Measurements from ENCODE around the gene LMTK2. TPM values are rescaled to one million over a fixed set of nuclear protein-coding genes. Genes with fewer than 3 reads are reported as not detected.

LMTK2 gene
- total RNA-seq, 2 experiments from 2014 or later, result 30.3 to 31.7 TPM

DNA sequence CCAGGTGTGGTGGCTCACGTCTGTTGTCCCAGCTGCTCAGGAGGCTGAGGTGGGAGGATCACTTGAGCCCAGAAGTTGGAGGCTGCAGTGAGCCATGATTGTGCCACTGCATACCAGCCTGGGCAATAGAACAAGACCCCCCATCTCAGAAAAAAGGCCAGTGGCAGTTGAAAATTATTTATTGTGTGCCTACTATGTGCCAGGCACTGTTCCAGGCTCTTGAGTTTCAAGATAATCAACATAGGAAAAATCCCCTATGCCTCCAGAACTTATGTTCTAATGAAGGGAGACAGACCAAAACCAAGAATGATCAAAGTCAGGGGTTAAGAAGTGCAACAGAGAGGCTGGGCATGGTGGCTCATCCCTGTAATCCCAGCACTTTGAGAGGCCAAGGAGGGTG, 42.4 kb upstream of the LMTK2 start:
- no peaks in the 10 kb centered on the region for H3K4me1 Mint-ChIP-seq (ENCODE audit: low read depth)
- no peak overlapping the region for H3K27ac Mint-ChIP-seq
- TF ChIP-seq, protein P1, sequence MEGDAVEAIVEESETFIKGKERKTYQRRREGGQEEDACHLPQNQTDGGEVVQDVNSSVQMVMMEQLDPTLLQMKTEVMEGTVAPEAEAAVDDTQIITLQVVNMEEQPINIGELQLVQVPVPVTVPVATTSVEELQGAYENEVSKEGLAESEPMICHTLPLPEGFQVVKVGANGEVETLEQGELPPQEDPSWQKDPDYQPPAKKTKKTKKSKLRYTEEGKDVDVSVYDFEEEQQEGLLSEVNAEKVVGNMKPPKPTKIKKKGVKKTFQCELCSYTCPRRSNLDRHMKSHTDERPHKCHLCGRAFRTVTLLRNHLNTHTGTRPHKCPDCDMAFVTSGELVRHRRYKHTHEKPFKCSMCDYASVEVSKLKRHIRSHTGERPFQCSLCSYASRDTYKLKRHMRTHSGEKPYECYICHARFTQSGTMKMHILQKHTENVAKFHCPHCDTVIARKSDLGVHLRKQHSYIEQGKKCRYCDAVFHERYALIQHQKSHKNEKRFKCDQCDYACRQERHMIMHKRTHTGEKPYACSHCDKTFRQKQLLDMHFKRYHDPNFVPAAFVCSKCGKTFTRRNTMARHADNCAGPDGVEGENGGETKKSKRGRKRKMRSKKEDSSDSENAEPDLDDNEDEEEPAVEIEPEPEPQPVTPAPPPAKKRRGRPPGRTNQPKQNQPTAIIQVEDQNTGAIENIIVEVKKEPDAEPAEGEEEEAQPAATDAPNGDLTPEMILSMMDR (IDR thresholded peaks at IDR 0.05), result no peak
- DNase-seq, result no peak
- H3K4me3 Mint-ChIP-seq, result no peak overlapping the region
- CTCF ChIA-PET, result no interaction called here
- H3K27ac ChIP-seq (ENCODE audit: low read depth in 1 of 2, low read length in 2 of 2), result no peak overlapping the region
- H3K36me3 Mint-ChIP-seq (ENCODE audit: low read depth), result no peaks in the 10 kb centered on the region
- no peak for ATAC-seq (ENCODE audit: poor library complexity)
- peaks cover 22% of the 10 kb centered on the region for H3K27me3 Mint-ChIP-seq
- H3K4me1 ChIP-seq (ENCODE audit: insufficient read depth, low read length), result no peaks in the 10 kb centered on the region
- no peaks in the 10 kb centered on the region for H3K36me3 ChIP-seq (ENCODE audit: insufficient read depth, low read length)
- H3K9me3 Mint-ChIP-seq, result no peaks in the 10 kb centered on the region
- peaks cover 0 to 6% of the 10 kb centered on the region in 2 experiments for H3K9me3 ChIP-seq (ENCODE audit: control insufficient read depth in 1 of 2, insufficient read depth in 1 of 2, low read length in 2 of 2)
- H3K4me3 ChIP-seq (ENCODE audit: low read length), result no peak overlapping the region
- peaks cover 0 to 9% of the 10 kb centered on the region in 2 experiments for H3K27me3 ChIP-seq (ENCODE audit: control insufficient read depth in 1 of 2, insufficient read depth in 2 of 2, low read length in 2 of 2)
- intact Hi-C loops (cut with DNase I, micrococcal nuclease), result no loop called here
- POLR2A ChIA-PET, result no interaction called here

DNA sequence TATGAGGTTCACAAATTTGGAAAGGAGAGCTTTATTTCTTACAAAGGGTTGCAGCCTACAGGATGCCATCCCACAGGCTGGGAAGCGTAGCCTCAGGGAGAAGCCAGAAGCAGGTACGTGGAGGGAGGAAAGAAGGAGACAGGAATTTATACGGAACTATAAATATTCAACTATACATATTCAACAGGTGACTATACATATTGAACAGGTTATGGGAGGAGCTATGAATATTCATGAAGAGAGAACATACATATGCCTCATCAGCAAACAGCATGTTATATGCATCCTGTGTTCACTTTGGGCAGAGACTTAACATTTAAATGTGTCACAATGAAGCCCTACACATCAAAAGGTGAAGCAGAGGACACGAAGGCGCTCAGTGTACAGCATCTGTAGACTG, 40.5 kb upstream of the LMTK2 start:
- Histone ChIP-seq H3K4me3 (ENCODE audit: low read length) (no peak overlapping the region), H3K9me3 (ENCODE audit: control insufficient read depth in 1 of 2, insufficient read depth in 1 of 2, low read length in 2 of 2) (peaks cover 0 to 6% of the 10 kb centered on the region in 2 experiments), H3K27ac (ENCODE audit: low read depth in 1 of 2, low read length in 2 of 2) (no peak overlapping the region), H3K27me3 (ENCODE audit: control insufficient read depth in 1 of 2, insufficient read depth in 2 of 2, low read length in 2 of 2) (peaks cover 0 to 9% of the 10 kb centered on the region in 2 experiments), H3K4me1 (ENCODE audit: insufficient read depth, low read length) (no peaks in the 10 kb centered on the region), H3K36me3 (ENCODE audit: insufficient read depth, low read length) (no peaks in the 10 kb centered on the region)
- intact Hi-C loops (cut with DNase I, micrococcal nuclease), result no loop called here
- H3K4me1 Mint-ChIP-seq (ENCODE audit: low read depth), result no peaks in the 10 kb centered on the region
- CTCF ChIA-PET, result no interaction called here
- no peaks in the 10 kb centered on the region for H3K36me3 Mint-ChIP-seq (ENCODE audit: low read depth)
- POLR2A ChIA-PET, result no interaction called here
- TF ChIP-seq, protein P1 (IDR thresholded peaks at IDR 0.05), result no peak
- no peak overlapping the region for H3K4me3 Mint-ChIP-seq
- peaks cover 23% of the 10 kb centered on the region for H3K27me3 Mint-ChIP-seq
- no peak for DNase-seq
- no peak overlapping the region for H3K27ac Mint-ChIP-seq
- no peak for ATAC-seq (ENCODE audit: poor library complexity)
- H3K9me3 Mint-ChIP-seq, result no peaks in the 10 kb centered on the region

DNA sequence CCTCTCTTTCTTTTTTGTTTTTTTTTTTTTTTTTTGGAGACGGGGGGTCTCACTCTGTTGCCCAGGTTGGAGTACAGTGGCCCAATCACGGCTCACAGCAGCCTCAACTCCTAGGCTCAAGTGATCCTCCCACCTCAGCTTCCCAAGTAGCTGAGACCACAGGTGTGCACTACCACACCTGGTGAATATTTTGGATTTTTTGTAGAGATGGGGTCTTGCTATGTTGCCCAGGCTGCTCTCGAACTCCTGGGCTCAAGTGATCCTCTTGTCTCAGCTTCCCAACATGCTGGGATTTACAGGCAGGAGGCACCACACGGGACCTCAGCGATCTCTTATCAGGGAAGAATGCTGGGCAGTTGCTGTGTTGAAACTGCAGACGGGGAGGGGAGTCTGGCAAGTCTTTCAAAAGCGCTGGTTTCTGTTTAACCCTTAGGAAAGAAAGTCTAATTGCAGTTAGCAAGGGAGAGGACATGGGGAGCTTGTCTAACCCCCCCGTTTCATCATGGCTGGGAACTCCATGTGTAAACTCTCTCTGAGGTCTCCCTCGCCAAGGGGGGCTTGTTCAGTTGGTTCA, 39.6 kb upstream of the LMTK2 start:
- CTCF ChIA-PET, result no interaction called here
- intact Hi-C loops (cut with DNase I, micrococcal nuclease), result no loop called here
- H3K27me3 Mint-ChIP-seq, result peaks cover 23% of the 10 kb centered on the region
- Histone ChIP-seq H3K27me3 (ENCODE audit: control insufficient read depth in 1 of 2, insufficient read depth in 2 of 2, low read length in 2 of 2) (peaks cover 0 to 9% of the 10 kb centered on the region in 2 experiments), H3K4me3 (ENCODE audit: low read length) (no peak overlapping the region), H3K27ac (ENCODE audit: low read depth in 1 of 2, low read length in 2 of 2) (no peak overlapping the region), H3K9me3 (ENCODE audit: control insufficient read depth in 1 of 2, insufficient read depth in 1 of 2, low read length in 2 of 2) (peaks cover 0 to 6% of the 10 kb centered on the region in 2 experiments), H3K36me3 (ENCODE audit: insufficient read depth, low read length) (no peaks in the 10 kb centered on the region), H3K4me1 (ENCODE audit: insufficient read depth, low read length) (no peaks in the 10 kb centered on the region)
- POLR2A ChIA-PET, result no interaction called here
- no peaks in the 10 kb centered on the region for H3K4me1 Mint-ChIP-seq (ENCODE audit: low read depth)
- TF ChIP-seq, protein P1 (IDR thresholded peaks at IDR 0.05), result no peak
- no peak for ATAC-seq (ENCODE audit: poor library complexity)
- no peak overlapping the region for H3K27ac Mint-ChIP-seq
- no peaks in the 10 kb centered on the region for H3K36me3 Mint-ChIP-seq (ENCODE audit: low read depth)
- H3K9me3 Mint-ChIP-seq, result no peaks in the 10 kb centered on the region
- no peak for DNase-seq
- H3K4me3 Mint-ChIP-seq, result no peak overlapping the region

All from CD4-positive, alpha-beta T cell (primary cell).